GM23248 (cell line): Measurements from ENCODE around the gene PGP. TPM values are rescaled to one million over a fixed set of nuclear protein-coding genes. Genes with fewer than 3 reads are reported as not detected.

Experiments
- DNase-seq: peaks from one replicate; pipeline ENCODE4 v3.0.0-alpha.2; 2015
- H2AFZ ChIP-seq: fragments of 200-600 bp; sonication (generic); 2 replicates; pipeline ENCODE4 v1.6.1; 2016; ENCODE audit warnings: antibody characterized with exemption
- H3F3A ChIP-seq: fragments of 200-600 bp; sonication (generic); 2 replicates; pipeline ENCODE4 v1.6.1; 2016; ENCODE audit warnings: mild to moderate bottlenecking, antibody characterized with exemption, mixed run types; ENCODE audit not compliant: insufficient read depth
- H3K27ac ChIP-seq: fragments of 200-600 bp; sonication (generic); 2 replicates; pipeline ENCODE4 v1.5.1; 2016; ENCODE audit warnings: mild to moderate bottlenecking
- H3K27me3 ChIP-seq: fragments of 200-600 bp; sonication (generic); replicated peaks from 2 replicates; pipeline ENCODE4 v1.6.1; 2016; ENCODE audit warnings: mild to moderate bottlenecking; ENCODE audit not compliant: insufficient read depth
- H3K36me3 ChIP-seq: fragments of 200-600 bp; sonication (generic); 2 replicates; pipeline ENCODE4 v1.6.1; 2016; ENCODE audit warnings: low read depth, mild to moderate bottlenecking
- H3K4me1 ChIP-seq: fragments of 200-600 bp; sonication (generic); 2 replicates; pipeline ENCODE4 v1.6.1; 2016; ENCODE audit warnings: mild to moderate bottlenecking; ENCODE audit not compliant: insufficient read depth
- H3K4me2 ChIP-seq: fragments of 200-600 bp; sonication (generic); one replicate; pipeline ENCODE4 v1.6.1; 2016; ENCODE audit warnings: mild to moderate bottlenecking; ENCODE audit not compliant: unreplicated experiment
- H3K4me3 ChIP-seq: fragments of 200-600 bp; sonication (generic); 2 replicates; pipeline ENCODE4 v1.5.1; 2016; ENCODE audit warnings: mild to moderate bottlenecking
- H3K79me2 ChIP-seq: fragments of 200-600 bp; sonication (generic); 2 replicates; pipeline ENCODE4 v1.6.1; 2016; ENCODE audit warnings: mild to moderate bottlenecking; ENCODE audit not compliant: insufficient read depth
- H3K9ac ChIP-seq: fragments of 200-600 bp; sonication (generic); 2 replicates; pipeline ENCODE4 v1.6.1; 2016; ENCODE audit warnings: mild to moderate bottlenecking
- H3K9me2 ChIP-seq: fragments of 200-600 bp; sonication (generic); 2 replicates; pipeline ENCODE4 v1.6.1; 2016; ENCODE audit warnings: mixed run types, mild to moderate bottlenecking, moderate library complexity; ENCODE audit not compliant: insufficient read depth
- H3K9me3 ChIP-seq: fragments of 200-600 bp; sonication (generic); one replicate; pipeline ENCODE4 v1.6.1; 2017; ENCODE audit warnings: low read depth
- H4K20me1 ChIP-seq: fragments of 200-600 bp; sonication (generic); 2 replicates; pipeline ENCODE4 v1.6.0; 2016; ENCODE audit not compliant: insufficient read depth
- EZH2 ChIP-seq: fragments of 200-600 bp; sonication (generic); IDR thresholded peaks from 2 replicates; pipeline ENCODE4 v1.6.1; 2018; ENCODE audit warnings: antibody characterized with exemption, mild to moderate bottlenecking; ENCODE audit not compliant: insufficient read depth, poor library complexity, severe bottlenecking
- EZH2phosphoT487 ChIP-seq: fragments of 200-600 bp; sonication (generic); IDR thresholded peaks from 2 replicates; pipeline ENCODE4 v1.6.1; 2018; ENCODE audit warnings: antibody characterized with exemption, moderate library complexity, mild to moderate bottlenecking, low read depth; ENCODE audit not compliant: insufficient read depth
- WGBS, 2 experiments: methylation state at CpG; one replicate each; pipeline ENCODE4 v1.1.6; 2015 to 2017; ENCODE audit warnings: low lambda C conversion rate in 2 of 2, low coverage in 1 of 2; ENCODE audit errors: missing lambda C conversion rate in 2 of 2; 5-methylcytosine and 5-hydroxymethylcytosine counted together
- in situ Hi-C: fragments of 300-500 bp; cut with MboI; formaldehyde crosslinking; loops from 2 replicates; pipeline ENCODE4 v1.15.0; 2020
- polyA plus RNA-seq: library from polyadenylated mRNA; unstranded; fragments of >200 nt; fragmentation: Nextera tagmentation; extraction: Ambion mirVana; gene quantifications from 2 replicates; pipeline ENCODE4 v1.2.1, GENCODE V29; 2016
- total RNA-seq: library from RNA; depleted of rRNA; stranded (reverse); fragments of >200 nt; shearing (Covaris generic); gene quantifications from 2 replicates; pipeline ENCODE4 v1.2.3, GENCODE V29; 2014

PGP gene
- total and polyA plus RNA-seq, 2 experiments from 2014 or later: 10.1 to 25.5 TPM

DNA sequence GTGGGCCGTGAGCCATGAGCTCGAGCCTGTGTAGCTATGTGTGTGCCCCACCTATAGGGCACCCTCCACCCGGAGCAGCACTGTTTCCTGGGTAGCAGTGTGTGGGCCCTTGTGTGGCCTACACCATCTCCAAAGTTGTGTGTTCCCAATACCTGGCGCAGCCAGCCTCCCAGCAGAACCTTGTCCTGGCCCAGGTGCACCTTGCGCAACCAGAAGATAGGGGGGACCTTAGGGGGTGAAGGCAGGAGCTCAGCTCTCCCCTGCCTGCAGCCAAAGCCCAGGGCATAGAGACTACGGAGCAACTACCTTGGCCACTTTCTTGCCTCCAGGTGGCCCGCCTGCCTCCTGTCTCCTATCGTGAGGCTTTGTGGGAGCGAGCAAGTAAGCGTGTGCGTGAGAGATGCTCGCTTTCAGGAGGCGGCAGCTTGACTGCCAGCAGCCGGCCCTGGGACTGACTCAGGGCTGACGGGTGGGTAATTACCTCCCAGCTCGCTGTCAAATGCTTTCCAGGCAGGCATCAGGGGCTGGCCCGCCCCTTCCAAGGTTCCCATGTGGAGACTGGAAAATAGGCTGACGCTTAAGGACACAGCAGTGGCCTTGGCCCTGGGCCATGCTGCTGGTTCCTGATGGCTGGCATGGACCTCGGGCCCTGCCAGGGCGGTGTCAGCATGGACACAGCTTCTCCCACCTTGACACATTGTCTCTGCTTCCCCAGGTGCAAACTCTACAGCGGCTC, 40.1 kb downstream of the PGP start:
- no peaks in the 10 kb centered on the region for H3K9me3 ChIP-seq
- H3F3A ChIP-seq: no peaks in the 10 kb centered on the region
- no peaks in the 10 kb centered on the region for H3K4me1 ChIP-seq
- in situ Hi-C loops: no loop called here
- H3K9me2 ChIP-seq: no peaks in the 10 kb centered on the region
- no peak for DNase-seq
- H3K79me2 ChIP-seq: no peaks in the 10 kb centered on the region
- no peaks in the 10 kb centered on the region for H3K27me3 ChIP-seq
- H4K20me1 ChIP-seq: no peaks in the 10 kb centered on the region
- no peak overlapping the region for H3K4me3 ChIP-seq
- no peak overlapping the region for H3K27ac ChIP-seq
- TF ChIP-seq EZH2: no peak
- TF ChIP-seq EZH2phosphoT487: no peak
- H3K9ac ChIP-seq: no peak overlapping the region
- H3K36me3 ChIP-seq: no peaks in the 10 kb centered on the region; the same call in 1 of the 2 replicates
- H2AFZ ChIP-seq: no peak overlapping the region
- 93% methylated on average over 21 of the region's 21 CpGs for WGBS, 2 experiments
- no peak overlapping the region for H3K4me2 ChIP-seq

DNA sequence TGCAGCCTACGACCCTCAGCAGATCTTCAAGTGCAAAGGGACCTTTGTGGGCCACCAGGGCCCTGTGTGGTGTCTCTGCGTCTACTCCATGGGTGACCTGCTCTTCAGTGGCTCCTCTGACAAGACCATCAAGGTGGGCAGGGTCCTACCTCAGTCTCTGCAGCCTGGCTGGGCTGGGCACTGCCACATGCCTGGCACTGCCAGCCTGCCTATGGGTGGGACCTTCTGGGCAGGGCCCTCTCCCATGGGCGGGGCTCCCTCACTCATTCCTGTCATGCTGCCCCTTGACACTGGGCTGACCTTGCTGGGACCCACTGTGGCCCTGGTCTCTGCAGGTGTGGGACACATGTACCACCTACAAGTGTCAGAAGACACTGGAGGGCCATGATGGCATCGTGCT, 40.7 kb downstream of the PGP start:
- in situ Hi-C loops: no loop called here
- Histone ChIP-seq H3K4me3 (no peak overlapping the region), H2AFZ (no peak overlapping the region)

DNA sequence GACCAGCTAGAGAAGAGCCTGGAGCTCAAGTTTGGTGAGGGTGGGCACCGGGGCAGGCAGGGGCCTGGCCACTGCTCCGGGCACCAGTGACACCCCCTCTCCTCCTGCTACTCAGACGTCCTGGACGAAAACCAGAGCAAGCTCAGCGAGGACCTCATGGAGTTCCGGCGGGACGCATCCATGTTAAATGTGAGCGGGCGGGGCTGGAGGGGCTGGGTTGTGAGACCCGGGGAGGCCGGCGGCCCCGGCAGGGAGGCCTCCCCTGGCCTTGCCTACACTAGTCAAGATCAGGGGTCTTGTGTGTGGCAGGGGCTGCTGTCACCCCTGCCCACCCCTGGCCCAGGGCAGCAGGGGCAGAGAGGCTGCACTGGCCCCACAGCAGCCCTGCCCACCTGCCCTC, 41.3 kb downstream of the PGP start:
- no peak overlapping the region for H3K9ac ChIP-seq
- H3K9me2 ChIP-seq: no peaks in the 10 kb centered on the region
- H3K4me2 ChIP-seq: no peak overlapping the region
- WGBS, 2 experiments: 83 to 94% methylated on average over 12 to 14 of the region's 14 CpGs
- no peaks in the 10 kb centered on the region for H3F3A ChIP-seq
- no peaks in the 10 kb centered on the region for H3K9me3 ChIP-seq
- in situ Hi-C loops: no loop called here
- H2AFZ ChIP-seq: no peak overlapping the region
- H3K4me1 ChIP-seq: no peaks in the 10 kb centered on the region
- H3K27ac ChIP-seq: no peak overlapping the region
- no peaks in the 10 kb centered on the region; the same call in 1 of the 2 replicates for H3K36me3 ChIP-seq
- H3K4me3 ChIP-seq: no peak overlapping the region
- H4K20me1 ChIP-seq: no peaks in the 10 kb centered on the region
- no peaks in the 10 kb centered on the region for H3K27me3 ChIP-seq
- H3K79me2 ChIP-seq: no peaks in the 10 kb centered on the region
- no peak for DNase-seq
- TF ChIP-seq EZH2phosphoT487: no peak
- no peak for TF ChIP-seq EZH2

More for the DNA sequence above, 40.7 kb downstream of the PGP start:
- Histone ChIP-seq H4K20me1 (no peaks in the 10 kb centered on the region), H3K9ac (no peak overlapping the region), H3K9me2 (no peaks in the 10 kb centered on the region), H3K27ac (no peak overlapping the region), H3K4me2 (no peak overlapping the region), H3F3A (no peaks in the 10 kb centered on the region), H3K27me3 (no peaks in the 10 kb centered on the region), H3K4me1 (no peaks in the 10 kb centered on the region), H3K36me3 (no peaks in the 10 kb centered on the region; the same call in 1 of the 2 replicates), H3K9me3 (no peaks in the 10 kb centered on the region), H3K79me2 (no peaks in the 10 kb centered on the region)
- no peak for DNase-seq
- WGBS, 2 experiments: 93 to 94% methylated on average over 4 of the region's 4 CpGs
- TF ChIP-seq EZH2phosphoT487: no peak
- no peak for TF ChIP-seq EZH2

DNA sequence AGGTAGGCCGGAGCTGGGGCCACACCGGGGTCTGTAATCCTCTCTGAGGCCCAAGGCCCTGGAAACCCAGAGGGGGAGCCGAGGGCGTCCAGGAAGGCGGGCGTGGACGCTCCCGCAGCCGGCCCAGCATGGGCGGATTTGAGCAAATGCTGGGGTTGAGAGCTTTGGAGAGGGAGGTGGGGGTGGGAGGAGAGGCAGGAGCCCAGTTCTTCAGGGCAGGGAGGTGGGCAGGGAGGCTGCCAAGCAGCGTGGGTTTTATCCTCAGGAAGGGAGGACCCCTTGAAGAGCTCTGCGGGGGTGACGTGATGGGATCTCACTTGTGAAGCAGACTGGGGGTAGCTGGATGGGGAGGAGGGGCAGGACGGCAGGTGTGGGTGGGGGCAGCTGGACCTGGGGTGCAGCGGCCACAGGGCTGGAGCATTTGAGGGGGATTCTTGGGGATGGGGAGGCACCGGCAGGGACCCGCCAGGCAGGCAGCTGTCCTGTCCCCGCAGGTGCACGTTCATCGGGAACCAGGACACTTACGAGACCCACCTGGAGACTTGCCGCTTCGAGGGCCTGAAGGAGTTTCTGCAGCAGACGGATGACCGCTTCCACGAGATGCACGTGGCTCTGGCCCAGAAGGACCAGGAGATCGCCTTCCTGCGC, 41.8 kb downstream of the PGP start:
- Histone ChIP-seq H3K36me3 (no peaks in the 10 kb centered on the region; the same call in 1 of the 2 replicates), H4K20me1 (no peaks in the 10 kb centered on the region), H3K9me3 (no peaks in the 10 kb centered on the region), H3K4me3 (no peak overlapping the region), H3K9ac (no peak overlapping the region), H3K27me3 (no peaks in the 10 kb centered on the region), H3K79me2 (no peaks in the 10 kb centered on the region; the same call in none of the 2 replicates), H2AFZ (no peak overlapping the region), H3F3A (no peaks in the 10 kb centered on the region), H3K4me1 (no peaks in the 10 kb centered on the region), H3K27ac (no peak overlapping the region), H3K4me2 (no peak overlapping the region), H3K9me2 (no peaks in the 10 kb centered on the region)
- DNase-seq: no peak
- TF ChIP-seq EZH2 (no peak), EZH2phosphoT487 (no peak)
- 96 to 97% methylated on average over 16 to 29 of the region's 29 CpGs for WGBS, 2 experiments
- in situ Hi-C loops: no loop called here
